CD4-positive, alpha-beta T cell (primary cell): ENCODE measurements around the gene GSS. TPM values are rescaled to one million over a fixed set of nuclear protein-coding genes. Genes with fewer than 3 reads are reported as not detected.

Source experiments
- ATAC-seq: fragments of 200-7000 bp; cut with Tn5 transposase; one replicate; pipeline ENCODE4 v1.10.0; 2022; ENCODE audit warnings: mild to moderate bottlenecking; ENCODE audit not compliant: poor library complexity
- CTCF ChIA-PET: fragments of 350-600 bp; sonication (Branson Sonifier 250); formaldehyde crosslinking; loops from one replicate; lab custom pipeline; 2021; ENCODE audit warnings: antibody characterized with exemption, inconsistent platforms; lab: Charles Lee
- POLR2A ChIA-PET: fragments of 350-600 bp; sonication (Branson Sonifier 250); formaldehyde crosslinking; loops from one replicate; lab custom pipeline; 2021; ENCODE audit warnings: antibody characterized with exemption, inconsistent platforms; lab: Charles Lee
- DNase-seq, 14 experiments: peaks; one replicate each; pipeline ENCODE4 v3.0.0-alpha.2; 2013 to 2020; ENCODE audit warnings: mixed read lengths in 2 of 14
- H3K27ac ChIP-seq, 2 donors: one replicate each; pipeline versions ENCODE4 v1.5.1 to v1.7.0; 2013; ENCODE audit warnings: low read length in 2 of 2, low read depth in 1 of 2, mild to moderate bottlenecking in 1 of 2
- H3K27me3 ChIP-seq, 2 experiments: 1 replicate in 1 of 2; 2 replicates in 1 of 2; pipeline versions ENCODE4 v1.6.1 to v1.7.0; 2013; ENCODE audit warnings: low read length in 2 of 2, control low read depth in 1 of 2, mild to moderate bottlenecking in 1 of 2, moderate library complexity in 1 of 2; ENCODE audit not compliant: insufficient read depth in 2 of 2, control insufficient read depth in 1 of 2
- H3K36me3 ChIP-seq: one replicate; pipeline ENCODE4 v1.6.1; 2013; ENCODE audit warnings: low read length, control low read depth; ENCODE audit not compliant: insufficient read depth
- H3K4me1 ChIP-seq: one replicate; pipeline ENCODE4 v1.6.1; 2013; ENCODE audit warnings: low read length, control low read depth; ENCODE audit not compliant: insufficient read depth
- H3K4me3 ChIP-seq: one replicate; pipeline ENCODE4 v1.5.1; 2013; ENCODE audit warnings: mild to moderate bottlenecking, low read length, moderate library complexity
- H3K9me3 ChIP-seq, 2 experiments: 1 replicate in 1 of 2; 2 replicates in 1 of 2; pipeline versions ENCODE4 v1.6.1 to v1.7.0; 2013; ENCODE audit warnings: low read length in 2 of 2, mild to moderate bottlenecking in 2 of 2, control low read depth in 1 of 2, moderate library complexity in 1 of 2; ENCODE audit not compliant: control insufficient read depth in 1 of 2, insufficient read depth in 1 of 2
- H3K27ac Mint-ChIP-seq: one replicate; pipeline ENCODE4 v1.8.0; 2020; ENCODE audit warnings: mixed read lengths
- H3K27me3 Mint-ChIP-seq: one replicate; pipeline ENCODE4 v1.8.0; 2021; ENCODE audit warnings: mixed read lengths
- H3K36me3 Mint-ChIP-seq: one replicate; pipeline ENCODE4 v1.8.0; 2021; ENCODE audit warnings: low read depth, mixed read lengths
- H3K4me1 Mint-ChIP-seq: one replicate; pipeline ENCODE4 v1.8.0; 2021; ENCODE audit warnings: low read depth, mixed read lengths
- H3K4me3 Mint-ChIP-seq: one replicate; pipeline ENCODE4 v1.8.0; 2020; ENCODE audit warnings: mild to moderate bottlenecking, mixed read lengths
- H3K9me3 Mint-ChIP-seq: one replicate; pipeline ENCODE4 v1.8.0; 2020; ENCODE audit warnings: mixed read lengths
- CTCF ChIP-seq: fragments of 200-600 bp; IDR thresholded peaks from one replicate; pipeline ENCODE4 v1.8.0; 2022; ENCODE audit warnings: antibody characterized with exemption, mild to moderate bottlenecking
- intact Hi-C, 2 experiments: fragments of 100-400 bp; cut with DNase I in 1 of 2; cut with micrococcal nuclease in 1 of 2; formaldehyde crosslinking; loops; one replicate each; pipeline versions ENCODE4 v1.15.1 to v1.9.0; 2023 to 2025; cut with DNase I, micrococcal nuclease
- total RNA-seq, 174 experiments: library from RNA in 2 of 174; stranded (reverse) in 2 of 174; gene quantifications; one replicate each; pipeline ENCODE4 v1.2.3 and lab custom pipeline; 2021 to 2026

The GSS gene
- total RNA-seq, 2 experiments from 2014 or later = 24.3 to 24.7 TPM

GRCh38 chr20:34915749-34916455 is 39.7 kb downstream of the GSS start:
- CTCF ChIA-PET = interaction anchor here (1.3 kb wide), 1 partner anchor 35 kb away, joined by 4 read pairs; no protein-coding TSS in a partner anchor
- H3K9me3 ChIP-seq = no peaks in the 10 kb centered on the region
- no peak overlapping the region for H3K4me3 Mint-ChIP-seq
- intact Hi-C loops = no loop called here
- peaks cover 21% of the 10 kb centered on the region for H3K4me1 Mint-ChIP-seq
- POLR2A ChIA-PET = no interaction called here
- H3K4me1 ChIP-seq = peaks cover 12% of the 10 kb centered on the region
- H3K27me3 ChIP-seq = no peaks in the 10 kb centered on the region
- H3K4me3 ChIP-seq = no peak overlapping the region
- ATAC-seq (no peak), DNase-seq (no peak)
- no peak for TF ChIP-seq CTCF
- H3K36me3 ChIP-seq = peaks cover 2% of the 10 kb centered on the region
- no peaks in the 10 kb centered on the region for H3K27me3 Mint-ChIP-seq
- H3K36me3 Mint-ChIP-seq = peaks cover 20% of the 10 kb centered on the region
- no peaks in the 10 kb centered on the region for H3K9me3 Mint-ChIP-seq
- no peak overlapping the region for H3K27ac ChIP-seq
- H3K27ac Mint-ChIP-seq = no peak overlapping the region

GRCh38 chr20:34915131-34915530 is 40.5 kb downstream of the GSS start:
- Mint-ChIP-seq H3K27ac (no peak overlapping the region), H3K9me3 (no peaks in the 10 kb centered on the region), H3K27me3 (no peaks in the 10 kb centered on the region), H3K36me3 (peaks cover 14% of the 10 kb centered on the region), H3K4me1 (peaks cover 21% of the 10 kb centered on the region), H3K4me3 (no peak overlapping the region)
- no peak overlapping the region for H3K27ac ChIP-seq
- H3K27me3 ChIP-seq = no peaks in the 10 kb centered on the region
- no peaks in the 10 kb centered on the region for H3K36me3 ChIP-seq
- ChIA-PET CTCF (no interaction called here), POLR2A (no interaction called here)
- no peaks in the 10 kb centered on the region for H3K9me3 ChIP-seq
- intact Hi-C loops = no loop called here
- no peak overlapping the region for H3K4me3 ChIP-seq
- peaks cover 12% of the 10 kb centered on the region for H3K4me1 ChIP-seq
- TF ChIP-seq CTCF = no peak
- ATAC-seq (no peak), DNase-seq (no peak)

GRCh38 chr20:34907616-34908469 is 47.8 kb downstream of the GSS start:
- H3K36me3 ChIP-seq = no peaks in the 10 kb centered on the region
- H3K9me3 Mint-ChIP-seq = no peaks in the 10 kb centered on the region
- H3K4me3 Mint-ChIP-seq = no peak overlapping the region
- no peak overlapping the region for H3K27ac Mint-ChIP-seq
- H3K27me3 Mint-ChIP-seq = no peaks in the 10 kb centered on the region
- peaks cover 4% of the 10 kb centered on the region for H3K4me1 ChIP-seq
- H3K36me3 Mint-ChIP-seq = peaks cover 2% of the 10 kb centered on the region
- no peaks in the 10 kb centered on the region for H3K27me3 ChIP-seq
- ChIA-PET POLR2A (no interaction called here), CTCF (interaction anchor here (0.9 kb wide), 1 partner anchor 32 kb away, joined by 3 read pairs; no protein-coding TSS in a partner anchor)
- no peak for ATAC-seq
- H3K4me3 ChIP-seq = no peak overlapping the region
- H3K27ac ChIP-seq = no peak overlapping the region
- TF ChIP-seq CTCF = no peak
- no peaks in the 10 kb centered on the region for H3K9me3 ChIP-seq
- peaks cover 11% of the 10 kb centered on the region for H3K4me1 Mint-ChIP-seq
- peak in 3 of 14 experiments; percentile 8 to 19 (median 15) for DNase-seq
- intact Hi-C loops = no loop called here
